ENCODE measurements around the gene DGKI.

DNA sequence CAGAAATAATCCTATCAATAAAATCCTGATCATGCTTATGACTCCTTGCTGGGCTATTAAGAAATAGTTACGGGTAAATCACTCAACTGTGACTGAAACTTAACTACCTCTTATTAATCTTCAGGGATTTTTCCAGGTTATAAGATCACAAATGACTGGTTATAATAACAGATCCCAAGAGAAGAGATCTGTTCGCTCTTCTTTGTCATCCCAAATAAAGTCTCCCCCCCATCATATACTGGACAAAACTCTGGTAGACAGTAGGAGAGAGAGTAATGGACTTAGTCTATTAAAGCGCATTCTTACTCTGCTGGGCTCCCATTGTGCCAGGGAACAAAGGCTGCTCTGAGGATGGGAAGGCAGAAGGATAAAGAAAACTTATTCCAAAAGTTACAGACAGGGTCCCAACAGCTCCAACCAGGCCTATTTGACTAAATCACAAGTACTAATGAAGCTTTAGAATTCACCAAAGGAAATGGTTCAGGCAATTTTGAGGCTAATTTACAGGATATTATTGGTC is 233.7 kb downstream of the DGKI start:
- TF ChIP-seq, protein P1, sequence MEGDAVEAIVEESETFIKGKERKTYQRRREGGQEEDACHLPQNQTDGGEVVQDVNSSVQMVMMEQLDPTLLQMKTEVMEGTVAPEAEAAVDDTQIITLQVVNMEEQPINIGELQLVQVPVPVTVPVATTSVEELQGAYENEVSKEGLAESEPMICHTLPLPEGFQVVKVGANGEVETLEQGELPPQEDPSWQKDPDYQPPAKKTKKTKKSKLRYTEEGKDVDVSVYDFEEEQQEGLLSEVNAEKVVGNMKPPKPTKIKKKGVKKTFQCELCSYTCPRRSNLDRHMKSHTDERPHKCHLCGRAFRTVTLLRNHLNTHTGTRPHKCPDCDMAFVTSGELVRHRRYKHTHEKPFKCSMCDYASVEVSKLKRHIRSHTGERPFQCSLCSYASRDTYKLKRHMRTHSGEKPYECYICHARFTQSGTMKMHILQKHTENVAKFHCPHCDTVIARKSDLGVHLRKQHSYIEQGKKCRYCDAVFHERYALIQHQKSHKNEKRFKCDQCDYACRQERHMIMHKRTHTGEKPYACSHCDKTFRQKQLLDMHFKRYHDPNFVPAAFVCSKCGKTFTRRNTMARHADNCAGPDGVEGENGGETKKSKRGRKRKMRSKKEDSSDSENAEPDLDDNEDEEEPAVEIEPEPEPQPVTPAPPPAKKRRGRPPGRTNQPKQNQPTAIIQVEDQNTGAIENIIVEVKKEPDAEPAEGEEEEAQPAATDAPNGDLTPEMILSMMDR (IDR thresholded peaks at IDR 0.05) = no peak
- no peak for TF ChIP-seq EP300 (IDR thresholded peaks at IDR 0.05)
- no peak for TF ChIP-seq POLR2A (IDR thresholded peaks at IDR 0.05; ENCODE audit: low read depth)
- no peak for TF ChIP-seq POLR2AphosphoS5 (IDR thresholded peaks at IDR 0.05)
